SK-N-SH (cell line): ENCODE measurements around the gene SHISA2. TPM values are rescaled to one million over a fixed set of nuclear protein-coding genes. Genes with fewer than 3 reads are reported as not detected.

Experiments used
- CTCF ChIA-PET: fragments of 300-600, 350-600 bp; formaldehyde crosslinking; extraction: SDS; loops from one replicate; lab custom pipeline; 2021; lab: Yijun Ruan, JAX
- POLR2A ChIA-PET: fragments of 350-600 bp; sonication (Branson Sonifier 250); formaldehyde crosslinking; extraction: SDS; loops from one replicate; lab custom pipeline; 2020; ENCODE audit warnings: antibody characterized with exemption, inconsistent platforms; lab: Yijun Ruan, JAX
- DNase-seq: peaks from one replicate; pipeline ENCODE4 v3.0.0; 2012
- H2AFZ ChIP-seq: fragments of 200-600 bp; sonication (generic); 2 replicates; pipeline ENCODE4 v1.8.1; 2016; ENCODE audit warnings: antibody characterized with exemption, mild to moderate bottlenecking, low read depth
- H3F3A ChIP-seq: fragments of 200-600 bp; sonication (generic); replicated peaks from 2 replicates; pipeline ENCODE3; 2016; ENCODE audit warnings: antibody characterized with exemption, mild to moderate bottlenecking; ENCODE audit not compliant: insufficient read depth
- H3K27ac ChIP-seq, 2 experiments: fragments of 200-500 bp in 1 of 2; fragments of 200-600 bp in 1 of 2; sonication (Bioruptor generic) in 1 of 2; sonication (generic), shearing (Covaris generic) in 1 of 2; 2 replicates each; pipeline versions ENCODE4 v1.5.1 to v1.6.1; 2014 to 2016; ENCODE audit warnings: low read depth in 2 of 2, inconsistent platforms in 1 of 2, low read length in 1 of 2, mild to moderate bottlenecking in 1 of 2, mixed read lengths in 1 of 2
- H3K27me3 ChIP-seq: fragments of 200-600 bp; sonication (generic), shearing (Covaris generic); 2 replicates; pipeline ENCODE4 v1.6.1; 2016; ENCODE audit warnings: mixed run types; ENCODE audit not compliant: insufficient read depth
- H3K36me3 ChIP-seq, 2 experiments: fragments of 200-500 bp in 1 of 2; fragments of 200-600 bp in 1 of 2; sonication (Bioruptor generic) in 1 of 2; sonication (generic) in 1 of 2; replicated peaks in 1 of 2; 2 replicates each; pipeline versions ENCODE3 to v1.5.1; 2014 to 2016; ENCODE audit warnings: low read length in 1 of 2, mild to moderate bottlenecking in 1 of 2; ENCODE audit not compliant: insufficient read depth in 2 of 2, control insufficient read depth in 1 of 2
- H3K4me1 ChIP-seq, 2 experiments: fragments of 200-500 bp in 1 of 2; fragments of 200-600 bp in 1 of 2; sonication (Bioruptor generic) in 1 of 2; sonication (generic), shearing (Covaris generic) in 1 of 2; 2 replicates each; pipeline versions ENCODE4 v1.5.1 to v1.6.1; 2014 to 2016; ENCODE audit warnings: low read depth in 1 of 2, low read length in 1 of 2, mixed run types in 1 of 2; ENCODE audit not compliant: insufficient read depth in 2 of 2, control insufficient read depth in 1 of 2
- H3K4me2 ChIP-seq: fragments of 200-600 bp; sonication (generic), shearing (Covaris generic); 2 replicates; pipeline ENCODE4 v1.6.1; 2017; ENCODE audit warnings: mixed run types
- H3K4me3 ChIP-seq, 2 experiments: fragments of 200-500 bp in 1 of 2; fragments of 200-600 bp in 1 of 2; sonication (Bioruptor generic) in 1 of 2; sonication (generic), shearing (Covaris generic) in 1 of 2; 2 replicates each; pipeline versions ENCODE4 v1.5.1 to v1.8.1; 2014 to 2016; ENCODE audit warnings: low read depth in 2 of 2, inconsistent platforms in 1 of 2, low read length in 1 of 2, mild to moderate bottlenecking in 1 of 2, mixed read lengths in 1 of 2, moderate library complexity in 1 of 2
- H3K79me2 ChIP-seq: fragments of 200-600 bp; sonication (generic); 2 replicates; pipeline ENCODE4 v1.8.1; 2017; ENCODE audit warnings: mild to moderate bottlenecking; ENCODE audit not compliant: insufficient read depth
- H3K9ac ChIP-seq: fragments of 200-600 bp; sonication (generic); 2 replicates; pipeline ENCODE4 v1.6.1; 2017; ENCODE audit warnings: mixed run types
- H3K9me2 ChIP-seq: fragments of 200-600 bp; sonication (generic); 2 replicates; pipeline ENCODE4 v1.6.1; 2017; ENCODE audit warnings: mixed run types
- H3K9me3 ChIP-seq: fragments of 200-600 bp; sonication (generic); 2 replicates; pipeline ENCODE4 v1.6.1; 2017; ENCODE audit warnings: mixed run types, mild to moderate bottlenecking, moderate library complexity
- H4K20me1 ChIP-seq: fragments of 200-600 bp; sonication (generic); 2 replicates; pipeline ENCODE4 v1.6.1; 2017; ENCODE audit warnings: mild to moderate bottlenecking, mixed run types; ENCODE audit not compliant: insufficient read depth
- ELF1 ChIP-seq: IDR thresholded peaks from 2 replicates; pipeline ENCODE4 v1.4.0; 2012
- EZH2phosphoT487 ChIP-seq: fragments of 200-600 bp; sonication (generic); IDR thresholded peaks from 2 replicates; pipeline ENCODE4 v1.6.1; 2017; ENCODE audit warnings: low read depth, mixed run types, mild to moderate bottlenecking, antibody characterized with exemption, moderate library complexity, borderline replicate concordance
- FOSL2 ChIP-seq: IDR thresholded peaks from 2 replicates; pipeline ENCODE4 v1.4.0; 2012; ENCODE audit warnings: low read depth, mild to moderate bottlenecking, moderate library complexity, borderline replicate concordance
- FOXJ3 ChIP-seq: sonication (generic); formaldehyde crosslinking; IDR thresholded peaks from 2 replicates; pipeline ENCODE4 v1.5.1; 2020; ENCODE audit warnings: mild to moderate bottlenecking, missing genetic modification reagents
- FOXM1 ChIP-seq: IDR thresholded peaks from 2 replicates; pipeline ENCODE4 v1.4.0; 2012; ENCODE audit warnings: low read depth, mild to moderate bottlenecking
- GABPA ChIP-seq: IDR thresholded peaks from 2 replicates; pipeline ENCODE4 v1.4.0; 2012; ENCODE audit warnings: low read depth, mild to moderate bottlenecking
- GATA2 ChIP-seq: sonication (generic); formaldehyde crosslinking; IDR thresholded peaks from 2 replicates; pipeline ENCODE4 v1.5.0; 2020; ENCODE audit warnings: mild to moderate bottlenecking, missing genetic modification reagents
- JUND ChIP-seq: IDR thresholded peaks from 2 replicates; pipeline ENCODE4 v1.4.0; 2012
- MEF2A ChIP-seq: IDR thresholded peaks from 2 replicates; pipeline ENCODE4 v1.4.0; 2012; ENCODE audit warnings: low read depth, borderline replicate concordance
- MXI1 ChIP-seq: IDR thresholded peaks from 2 replicates; pipeline ENCODE4 v1.6.1; 2012; ENCODE audit warnings: mild to moderate bottlenecking, low read depth, low read length, improper control_type of control experiment
- NFIC ChIP-seq: IDR thresholded peaks from 2 replicates; pipeline ENCODE4 v1.4.0; 2012; ENCODE audit warnings: borderline replicate concordance
- POLR2AphosphoS5 ChIP-seq: IDR thresholded peaks from 2 replicates; pipeline ENCODE4 v1.6.1; 2012; ENCODE audit warnings: low read depth, low read length
- RCOR1 ChIP-seq: fragments of 150-350 bp; IDR thresholded peaks from 2 replicates; pipeline ENCODE4 v1.6.1; 2017; ENCODE audit warnings: antibody characterized with exemption, low read length
- RXRA ChIP-seq: IDR thresholded peaks from 2 replicates; pipeline ENCODE4 v1.4.0; 2012; ENCODE audit warnings: low read depth, mild to moderate bottlenecking, borderline replicate concordance
- SIN3A ChIP-seq: IDR thresholded peaks from 2 replicates; pipeline ENCODE4 v1.6.1; 2012; ENCODE audit warnings: low read depth, mild to moderate bottlenecking, low read length, moderate library complexity, borderline replicate concordance
- SMC3 ChIP-seq: IDR thresholded peaks from 2 replicates; pipeline ENCODE4 v1.6.1; 2012; ENCODE audit warnings: low read depth, low read length, improper control_type of control experiment
- TAF1 ChIP-seq: IDR thresholded peaks from 2 replicates; pipeline ENCODE4 v1.6.1; 2012; ENCODE audit warnings: low read depth, mild to moderate bottlenecking, low read length, moderate library complexity, borderline replicate concordance
- TCF12 ChIP-seq: IDR thresholded peaks from 2 replicates; pipeline ENCODE4 v1.4.0; 2012
- USF2 ChIP-seq: fragments of 150-350 bp; IDR thresholded peaks from 2 replicates; pipeline ENCODE4 v1.6.1; 2017; ENCODE audit warnings: antibody characterized with exemption, low read length, low read depth, borderline replicate concordance
- WGBS: methylation state at CpG from one replicate; pipeline ENCODE4 v1.1.6; 2017; ENCODE audit warnings: low lambda C conversion rate; 5-methylcytosine and 5-hydroxymethylcytosine counted together
- polyA plus RNA-seq, 3 experiments: library from polyadenylated mRNA; depleted of rRNA; stranded (reverse); fragments of >200 nt; gene quantifications; 2 replicates each; pipeline ENCODE4 v1.2.3, GENCODE V29; 2012
- TF ChIP-seq, protein P1 (sequence below): fragments of 200-600 bp; sonication (generic); IDR thresholded peaks from 2 replicates; pipeline ENCODE4 v1.6.1; 2017; ENCODE audit warnings: antibody characterized with exemption, mild to moderate bottlenecking, moderate library complexity
- TF ChIP-seq, protein P2 (sequence below): IDR thresholded peaks from 2 replicates; pipeline ENCODE4; 2012
- TF ChIP-seq, protein P3 (sequence below): fragments of 150-350 bp; IDR thresholded peaks from 2 replicates; pipeline ENCODE4 v1.6.1; 2016; ENCODE audit warnings: mild to moderate bottlenecking, low read depth, low read length

Gene SHISA2
- polyA plus RNA-seq, 1 of the 3 experiments (the other 2 are of a cell fraction), result not detected

- H3K36me3 ChIP-seq, result no peaks in the 10 kb centered on the region
- H3K4me3 ChIP-seq, result no peak overlapping the region
- no peaks in the 10 kb centered on the region for H3K79me2 ChIP-seq
- no peak overlapping the region for H3K27ac ChIP-seq
- H4K20me1 ChIP-seq, result no peaks in the 10 kb centered on the region
- no peak overlapping the region for H3K9ac ChIP-seq
- POLR2A ChIA-PET, result no interaction called here
- H3K4me1 ChIP-seq, result no peaks in the 10 kb centered on the region; a peak in 1 of 4 replicates
- no peaks in the 10 kb centered on the region for H3F3A ChIP-seq
- CTCF ChIA-PET, result no interaction called here
- no peak overlapping the region for H3K4me2 ChIP-seq
- H3K9me2 ChIP-seq, result no peaks in the 10 kb centered on the region
- no peak for TF ChIP-seq RCOR1
- TF ChIP-seq, protein P1, sequence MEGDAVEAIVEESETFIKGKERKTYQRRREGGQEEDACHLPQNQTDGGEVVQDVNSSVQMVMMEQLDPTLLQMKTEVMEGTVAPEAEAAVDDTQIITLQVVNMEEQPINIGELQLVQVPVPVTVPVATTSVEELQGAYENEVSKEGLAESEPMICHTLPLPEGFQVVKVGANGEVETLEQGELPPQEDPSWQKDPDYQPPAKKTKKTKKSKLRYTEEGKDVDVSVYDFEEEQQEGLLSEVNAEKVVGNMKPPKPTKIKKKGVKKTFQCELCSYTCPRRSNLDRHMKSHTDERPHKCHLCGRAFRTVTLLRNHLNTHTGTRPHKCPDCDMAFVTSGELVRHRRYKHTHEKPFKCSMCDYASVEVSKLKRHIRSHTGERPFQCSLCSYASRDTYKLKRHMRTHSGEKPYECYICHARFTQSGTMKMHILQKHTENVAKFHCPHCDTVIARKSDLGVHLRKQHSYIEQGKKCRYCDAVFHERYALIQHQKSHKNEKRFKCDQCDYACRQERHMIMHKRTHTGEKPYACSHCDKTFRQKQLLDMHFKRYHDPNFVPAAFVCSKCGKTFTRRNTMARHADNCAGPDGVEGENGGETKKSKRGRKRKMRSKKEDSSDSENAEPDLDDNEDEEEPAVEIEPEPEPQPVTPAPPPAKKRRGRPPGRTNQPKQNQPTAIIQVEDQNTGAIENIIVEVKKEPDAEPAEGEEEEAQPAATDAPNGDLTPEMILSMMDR, result no peak
- TF ChIP-seq SMC3, result no peak
- no peak for TF ChIP-seq FOXJ3 (CRISPR knock-in tag)
- no peak for TF ChIP-seq EZH2phosphoT487
- TF ChIP-seq RXRA, result no peak
- TF ChIP-seq POLR2AphosphoS5, result no peak
- TF ChIP-seq NFIC, result no peak
- no peak for TF ChIP-seq TCF12
- no peak for TF ChIP-seq GABPA
- TF ChIP-seq, protein P2, sequence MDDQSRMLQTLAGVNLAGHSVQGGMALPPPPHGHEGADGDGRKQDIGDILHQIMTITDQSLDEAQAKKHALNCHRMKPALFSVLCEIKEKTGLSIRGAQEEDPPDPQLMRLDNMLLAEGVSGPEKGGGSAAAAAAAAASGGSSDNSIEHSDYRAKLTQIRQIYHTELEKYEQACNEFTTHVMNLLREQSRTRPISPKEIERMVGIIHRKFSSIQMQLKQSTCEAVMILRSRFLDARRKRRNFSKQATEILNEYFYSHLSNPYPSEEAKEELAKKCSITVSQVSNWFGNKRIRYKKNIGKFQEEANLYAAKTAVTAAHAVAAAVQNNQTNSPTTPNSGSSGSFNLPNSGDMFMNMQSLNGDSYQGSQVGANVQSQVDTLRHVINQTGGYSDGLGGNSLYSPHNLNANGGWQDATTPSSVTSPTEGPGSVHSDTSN, result no peak
- TF ChIP-seq GATA2 (CRISPR knock-in tag), result no peak
- TF ChIP-seq, all 33 proteins: peak for 0
- no peak for DNase-seq
- 37% methylated on average over 6 of the region's 6 CpGs for WGBS
- Histone ChIP-seq H3K27me3 (no peaks in the 10 kb centered on the region), H2AFZ (no peak overlapping the region), H3K9me3 (no peaks in the 10 kb centered on the region)
These were observed 35.6 kb downstream of the SHISA2 start for GRCh38 chr13:26016189-26016588.

DNA sequence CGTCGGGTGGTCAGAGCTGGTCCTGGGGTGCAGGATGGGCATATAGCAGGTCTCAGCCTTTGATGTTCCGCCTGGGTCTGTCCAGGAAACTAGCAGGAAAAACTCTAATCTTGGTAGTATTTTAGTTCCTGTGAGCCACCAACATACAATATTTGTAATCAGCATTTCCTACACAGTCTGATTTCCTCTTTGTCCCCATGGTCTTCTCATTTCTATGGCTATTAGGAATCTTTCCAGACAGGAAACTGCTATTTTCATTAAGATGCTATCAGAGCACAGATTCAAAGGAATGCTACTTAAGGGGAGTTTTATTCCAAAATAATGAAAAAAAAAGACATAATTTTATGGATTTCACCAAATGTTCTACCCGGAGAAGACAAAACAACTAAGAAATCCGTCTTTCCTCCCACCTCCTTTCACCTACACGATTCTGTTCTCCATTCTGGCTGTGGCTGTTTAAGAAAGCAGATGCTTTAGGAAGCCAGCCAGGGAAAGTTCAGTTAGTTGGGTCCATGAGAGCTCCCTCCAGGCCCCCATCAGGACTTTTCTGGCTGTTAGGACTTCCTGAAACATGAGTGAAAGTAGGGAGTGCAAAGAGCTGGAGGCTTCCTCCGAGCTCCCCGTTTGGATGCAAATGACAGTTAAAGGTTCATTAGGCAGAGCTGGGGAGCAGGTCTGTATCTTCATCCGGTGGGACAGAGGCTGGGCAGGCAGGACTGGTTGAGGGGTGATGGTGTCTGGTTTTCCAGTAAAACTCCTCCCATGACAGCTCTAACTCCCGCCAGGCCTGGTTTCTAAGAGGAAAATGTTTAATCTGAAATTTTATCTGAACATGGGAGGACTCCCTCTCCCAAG is 36.3 kb downstream of the SHISA2 start:
- Histone ChIP-seq H3K9ac (no peak overlapping the region), H3K27me3 (no peaks in the 10 kb centered on the region), H3K4me3 (no peak overlapping the region), H2AFZ (no peak overlapping the region), H3K4me1 (no peaks in the 10 kb centered on the region; a peak in 1 of 4 replicates), H3K27ac (no peak overlapping the region), H3K4me2 (no peak overlapping the region), H4K20me1 (no peaks in the 10 kb centered on the region), H3K9me3 (no peaks in the 10 kb centered on the region), H3K79me2 (no peaks in the 10 kb centered on the region), H3F3A (no peaks in the 10 kb centered on the region), H3K36me3 (no peaks in the 10 kb centered on the region), H3K9me2 (no peaks in the 10 kb centered on the region)
- ChIA-PET POLR2A (no interaction called here), CTCF (no interaction called here)
- no peak for DNase-seq
- 23% methylated on average over 10 of the region's 10 CpGs for WGBS
- no peak for TF ChIP-seq SIN3A
- no peak for TF ChIP-seq JUND
- TF ChIP-seq FOSL2, result no peak
- TF ChIP-seq MXI1, result no peak
- TF ChIP-seq GATA2 (CRISPR knock-in tag), result no peak
- TF ChIP-seq USF2, result no peak
- TF ChIP-seq, protein P2, result no peak
- TF ChIP-seq TAF1, result no peak
- TF ChIP-seq FOXM1, result no peak
- TF ChIP-seq MEF2A, result no peak
- TF ChIP-seq RXRA, result no peak
- no peak for TF ChIP-seq ELF1
- TF ChIP-seq, protein P3, sequence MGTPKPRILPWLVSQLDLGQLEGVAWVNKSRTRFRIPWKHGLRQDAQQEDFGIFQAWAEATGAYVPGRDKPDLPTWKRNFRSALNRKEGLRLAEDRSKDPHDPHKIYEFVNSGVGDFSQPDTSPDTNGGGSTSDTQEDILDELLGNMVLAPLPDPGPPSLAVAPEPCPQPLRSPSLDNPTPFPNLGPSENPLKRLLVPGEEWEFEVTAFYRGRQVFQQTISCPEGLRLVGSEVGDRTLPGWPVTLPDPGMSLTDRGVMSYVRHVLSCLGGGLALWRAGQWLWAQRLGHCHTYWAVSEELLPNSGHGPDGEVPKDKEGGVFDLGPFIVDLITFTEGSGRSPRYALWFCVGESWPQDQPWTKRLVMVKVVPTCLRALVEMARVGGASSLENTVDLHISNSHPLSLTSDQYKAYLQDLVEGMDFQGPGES, result no peak
